ENCODE data around the gene CAMTA1. TPM values are rescaled to one million over a fixed set of nuclear protein-coding genes. Genes with fewer than 3 reads are reported as not detected.

The CAMTA1 gene
- total RNA-seq, 5 donors from 2014 or later (not counting 1 experiment from before 2014, with no cell fraction given): 29.7 to 37.4 (median 34.6) TPM

DNA sequence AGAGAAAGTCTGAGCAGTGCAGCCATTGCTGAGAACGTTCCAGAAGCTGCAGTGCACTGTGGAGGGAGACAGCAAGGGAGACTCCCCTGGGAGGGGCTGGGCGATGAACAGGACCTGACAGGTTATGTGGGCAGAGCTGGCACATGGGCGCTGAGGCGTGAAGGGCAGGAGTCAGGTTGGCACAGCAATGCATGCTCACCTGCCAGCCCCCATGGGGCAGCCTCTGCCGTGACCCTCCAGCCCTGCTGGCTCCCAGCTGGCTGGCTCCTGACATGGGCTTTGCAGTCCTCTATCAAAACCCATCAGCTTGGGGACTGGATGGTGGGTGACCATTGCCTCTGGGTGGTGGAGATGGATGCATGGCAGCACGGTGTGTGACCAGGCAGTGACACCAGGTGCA, 300.3 kb downstream of the CAMTA1 start:
- DNase-seq: no peak
- Mint-ChIP-seq H3K4me3 (no peak overlapping the region), H3K9me3 (peaks cover 4 to 7% (median 5%) of the 10 kb centered on the region in 3 donors), H3K27ac (no peak overlapping the region), H3K4me1 (no peaks in the 10 kb centered on the region), H3K27me3 (peaks cover 4 to 10% of the 10 kb centered on the region in 2 donors), H3K36me3 (no peaks in the 10 kb centered on the region)
- Histone ChIP-seq H3K27ac (ENCODE audit: low read length) (no peak overlapping the region), H3K4me1 (ENCODE audit: control insufficient read depth in 1 of 2, extremely low read depth in 1 of 2, insufficient read depth in 2 of 2, low read length in 2 of 2) (no peaks in the 10 kb centered on the region), H3K9me3 (no peaks in the 10 kb centered on the region), H3K27me3 (replicated peaks in 1 of 2; ENCODE audit: control insufficient read depth in 2 of 2, extremely low read depth in 1 of 2, insufficient read depth in 2 of 2, low read length in 1 of 2) (peaks cover 0 to 22% of the 10 kb centered on the region in 2 experiments), H3K4me3 (ENCODE audit: control insufficient read depth in 1 of 2, extremely low read depth in 1 of 2, low read length in 1 of 2) (no peak overlapping the region), H3K36me3 (ENCODE audit: control insufficient read depth in 2 of 2, extremely low read depth in 1 of 2, insufficient read depth in 1 of 2, low read length in 1 of 2) (no peaks in the 10 kb centered on the region)
- ChIA-PET CTCF (no interaction called here), POLR2A (no interaction called here)
- ATAC-seq (replicated peaks in 1 of 4): no peak
- 64% methylated on average over 5 of the region's 6 CpGs for WGBS (ENCODE audit: insufficient coverage)

DNA sequence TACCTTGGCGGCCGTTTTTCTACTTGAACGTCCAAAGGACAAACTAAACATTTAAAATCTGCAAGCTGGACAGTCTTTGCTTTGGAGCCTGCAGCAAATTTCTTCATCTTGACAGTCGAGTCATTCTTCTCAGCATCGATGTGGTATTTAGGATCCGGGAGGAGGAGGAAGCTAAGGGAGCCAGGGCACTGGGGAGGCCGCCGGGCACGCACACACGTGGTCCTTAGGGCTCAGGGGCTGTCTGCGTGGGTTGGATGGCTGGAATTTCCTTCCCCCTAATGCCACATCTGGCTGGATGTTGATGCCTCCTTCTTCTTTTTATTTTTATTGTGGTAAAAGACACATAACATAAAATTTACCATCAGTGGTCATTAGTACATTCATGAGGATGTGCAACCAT, 300.9 kb downstream of the CAMTA1 start:
- no peak for DNase-seq
- Mint-ChIP-seq H3K4me3 (no peak overlapping the region), H3K4me1 (no peaks in the 10 kb centered on the region), H3K36me3 (no peaks in the 10 kb centered on the region), H3K27ac (no peak overlapping the region), H3K27me3 (peaks cover 4 to 10% of the 10 kb centered on the region in 2 donors), H3K9me3 (peaks cover 2 to 4% (median 4%) of the 10 kb centered on the region in 3 donors)
- 60% methylated on average over 2 of the region's 11 CpGs for WGBS (ENCODE audit: insufficient coverage)
- H3K4me3 ChIP-seq (ENCODE audit: control insufficient read depth in 1 of 2, extremely low read depth in 1 of 2, low read length in 1 of 2): no peak overlapping the region
- no peak overlapping the region for H3K27ac ChIP-seq (ENCODE audit: low read length)
- H3K36me3 ChIP-seq (ENCODE audit: control insufficient read depth in 2 of 2, extremely low read depth in 1 of 2, insufficient read depth in 1 of 2, low read length in 1 of 2): no peaks in the 10 kb centered on the region
- H3K4me1 ChIP-seq (ENCODE audit: control insufficient read depth in 1 of 2, extremely low read depth in 1 of 2, insufficient read depth in 2 of 2, low read length in 2 of 2): no peaks in the 10 kb centered on the region
- ChIA-PET CTCF (no interaction called here), POLR2A (no interaction called here)
- H3K9me3 ChIP-seq: no peaks in the 10 kb centered on the region
- H3K27me3 ChIP-seq (replicated peaks in 1 of 2; ENCODE audit: control insufficient read depth in 2 of 2, extremely low read depth in 1 of 2, insufficient read depth in 2 of 2, low read length in 1 of 2): peaks cover 0 to 22% of the 10 kb centered on the region in 2 experiments
- ATAC-seq (replicated peaks in 1 of 4): no peak

DNA sequence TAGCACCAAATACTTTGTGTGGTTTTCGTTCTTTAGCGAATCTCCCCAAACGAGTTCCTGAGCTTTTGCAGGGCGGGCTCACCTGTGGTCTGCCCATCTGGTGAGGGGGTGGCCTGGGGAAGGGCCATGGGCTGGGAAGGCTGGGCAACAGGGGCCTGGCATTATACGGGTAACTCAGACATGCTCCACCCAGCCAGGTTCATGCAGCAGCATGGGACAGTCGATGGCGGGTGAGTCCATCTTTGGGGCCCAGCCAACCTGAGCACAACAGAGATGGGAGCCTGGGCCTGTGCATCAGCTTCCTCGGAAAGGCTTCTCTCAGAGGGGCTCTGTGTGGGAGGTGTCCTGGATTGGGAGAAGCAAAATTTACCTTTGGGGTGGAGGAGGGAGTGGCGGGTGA, 302.6 kb downstream of the CAMTA1 start:
- POLR2A ChIA-PET: no interaction called here
- no peak overlapping the region for H3K4me3 Mint-ChIP-seq
- ATAC-seq (replicated peaks in 1 of 4) (no peak), DNase-seq (no peak)
- Histone ChIP-seq H3K36me3 (ENCODE audit: control insufficient read depth in 2 of 2, extremely low read depth in 1 of 2, insufficient read depth in 1 of 2, low read length in 1 of 2) (no peaks in the 10 kb centered on the region), H3K27ac (ENCODE audit: low read length) (no peak overlapping the region), H3K4me3 (ENCODE audit: control insufficient read depth in 1 of 2, extremely low read depth in 1 of 2, low read length in 1 of 2) (no peak overlapping the region), H3K9me3 (no peaks in the 10 kb centered on the region), H3K27me3 (replicated peaks in 1 of 2; ENCODE audit: control insufficient read depth in 2 of 2, extremely low read depth in 1 of 2, insufficient read depth in 2 of 2, low read length in 1 of 2) (peaks cover 0 to 19% of the 10 kb centered on the region in 2 experiments), H3K4me1 (ENCODE audit: control insufficient read depth in 1 of 2, extremely low read depth in 1 of 2, insufficient read depth in 2 of 2, low read length in 2 of 2) (no peaks in the 10 kb centered on the region)
- no peak overlapping the region for H3K27ac Mint-ChIP-seq
- CTCF ChIA-PET: no interaction called here
- peaks cover 2 to 5% of the 10 kb centered on the region in 2 donors for H3K27me3 Mint-ChIP-seq
- no peaks in the 10 kb centered on the region for H3K36me3 Mint-ChIP-seq
- H3K4me1 Mint-ChIP-seq: no peaks in the 10 kb centered on the region
- no peaks in the 10 kb centered on the region for H3K9me3 Mint-ChIP-seq
- WGBS (ENCODE audit: insufficient coverage): 84% methylated on average over 7 of the region's 9 CpGs

DNA sequence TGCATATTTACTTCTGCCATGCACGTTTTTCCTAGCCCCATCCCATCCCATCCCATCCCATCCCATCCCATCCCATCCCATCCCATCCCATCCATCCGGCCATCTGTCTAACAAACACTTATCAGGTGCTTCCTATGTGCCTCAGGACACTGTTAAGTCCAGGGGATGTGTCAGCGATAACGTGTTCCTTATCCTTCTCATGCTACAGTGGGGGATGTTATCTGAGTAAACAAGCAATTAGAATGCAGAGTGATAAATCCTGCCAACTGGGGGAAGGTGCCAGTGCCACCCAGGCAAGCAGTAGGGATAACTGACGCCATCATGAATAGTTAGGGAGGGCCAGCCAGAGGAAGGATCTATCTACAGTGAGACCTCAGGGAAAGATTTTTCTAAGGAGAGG, 304.2 kb downstream of the CAMTA1 start:
- ATAC-seq (replicated peaks in 1 of 4) (no peak), DNase-seq (no peak)
- CTCF ChIA-PET: no interaction called here
- Mint-ChIP-seq H3K4me1 (no peaks in the 10 kb centered on the region), H3K9me3 (no peaks in the 10 kb centered on the region), H3K36me3 (no peaks in the 10 kb centered on the region), H3K4me3 (no peak overlapping the region), H3K27me3 (peaks cover 2 to 3% of the 10 kb centered on the region in 2 donors), H3K27ac (no peak overlapping the region)
- WGBS (ENCODE audit: insufficient coverage): 20% methylated on average over 1 of the region's 5 CpGs
- POLR2A ChIA-PET: no interaction called here
- H3K27me3 ChIP-seq (replicated peaks in 1 of 2; ENCODE audit: control insufficient read depth in 2 of 2, extremely low read depth in 1 of 2, insufficient read depth in 2 of 2, low read length in 1 of 2): peaks cover 0 to 20% of the 10 kb centered on the region in 2 experiments
- H3K4me1 ChIP-seq (ENCODE audit: control insufficient read depth in 1 of 2, extremely low read depth in 1 of 2, insufficient read depth in 2 of 2, low read length in 2 of 2): no peaks in the 10 kb centered on the region
- no peaks in the 10 kb centered on the region for H3K36me3 ChIP-seq (ENCODE audit: control insufficient read depth in 2 of 2, extremely low read depth in 1 of 2, insufficient read depth in 1 of 2, low read length in 1 of 2)
- no peak overlapping the region for H3K27ac ChIP-seq (ENCODE audit: low read length)
- H3K9me3 ChIP-seq: no peaks in the 10 kb centered on the region
- H3K4me3 ChIP-seq (ENCODE audit: control insufficient read depth in 1 of 2, extremely low read depth in 1 of 2, low read length in 1 of 2): no peak overlapping the region

DNA sequence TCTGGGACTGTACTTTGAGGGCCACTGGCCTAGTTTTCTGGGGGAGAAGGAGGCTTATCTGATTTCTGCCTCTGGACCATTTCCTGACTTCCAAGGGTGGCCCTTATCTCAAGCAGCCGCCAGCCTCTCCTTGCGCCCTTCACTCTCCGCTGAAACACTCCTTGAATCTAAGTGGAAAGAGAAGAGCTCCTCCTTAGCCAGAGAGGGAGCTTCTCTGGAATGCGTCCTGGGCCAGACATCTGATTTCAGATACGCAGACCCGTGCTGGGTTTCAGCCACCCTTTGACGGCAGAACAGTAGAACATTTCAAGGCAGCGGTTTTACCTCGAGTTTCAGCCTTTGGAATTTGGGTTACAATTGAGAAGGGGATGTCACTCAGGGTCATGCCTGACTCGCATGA, 308.0 kb downstream of the CAMTA1 start:
- H3K4me3 Mint-ChIP-seq: no peak overlapping the region
- Histone ChIP-seq H3K4me1 (ENCODE audit: control insufficient read depth in 1 of 2, extremely low read depth in 1 of 2, insufficient read depth in 2 of 2, low read length in 2 of 2) (no peaks in the 10 kb centered on the region), H3K36me3 (ENCODE audit: control insufficient read depth in 2 of 2, extremely low read depth in 1 of 2, insufficient read depth in 1 of 2, low read length in 1 of 2) (no peaks in the 10 kb centered on the region), H3K27ac (ENCODE audit: low read length) (no peak overlapping the region), H3K4me3 (ENCODE audit: control insufficient read depth in 1 of 2, extremely low read depth in 1 of 2, low read length in 1 of 2) (no peak overlapping the region), H3K27me3 (replicated peaks in 1 of 2; ENCODE audit: control insufficient read depth in 2 of 2, extremely low read depth in 1 of 2, insufficient read depth in 2 of 2, low read length in 1 of 2) (peaks cover 0 to 25% of the 10 kb centered on the region in 2 experiments), H3K9me3 (no peaks in the 10 kb centered on the region)
- POLR2A ChIA-PET: no interaction called here
- 69% methylated on average over 9 of the region's 10 CpGs for WGBS (ENCODE audit: insufficient coverage)
- CTCF ChIA-PET: no interaction called here
- no peaks in the 10 kb centered on the region for H3K36me3 Mint-ChIP-seq
- H3K27me3 Mint-ChIP-seq: peaks cover 10 to 16% of the 10 kb centered on the region in 2 donors
- ATAC-seq (replicated peaks in 1 of 4) (no peak), DNase-seq (no peak)
- no peaks in the 10 kb centered on the region for H3K4me1 Mint-ChIP-seq
- no peaks in the 10 kb centered on the region for H3K9me3 Mint-ChIP-seq
- no peak overlapping the region for H3K27ac Mint-ChIP-seq

DNA sequence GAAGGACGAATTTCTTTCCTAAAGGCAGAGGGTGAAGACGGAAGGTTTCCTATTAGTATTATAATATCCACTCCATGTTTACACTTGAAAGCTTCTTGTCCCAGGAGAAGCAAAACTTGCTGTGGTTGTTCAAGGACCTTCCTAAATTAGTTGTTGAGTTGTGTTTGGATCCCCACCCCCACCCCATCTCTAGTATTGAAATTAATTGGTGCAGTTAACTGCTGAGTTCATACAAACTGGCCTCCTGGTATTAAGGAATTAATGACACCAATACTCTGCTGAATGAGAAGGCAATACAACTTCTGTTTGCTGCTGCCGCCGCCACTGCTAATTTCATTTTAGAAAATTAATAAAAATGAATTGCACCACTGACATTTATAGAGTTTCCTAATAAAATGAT, 308.8 kb downstream of the CAMTA1 start:
- no peak for DNase-seq

DNA sequence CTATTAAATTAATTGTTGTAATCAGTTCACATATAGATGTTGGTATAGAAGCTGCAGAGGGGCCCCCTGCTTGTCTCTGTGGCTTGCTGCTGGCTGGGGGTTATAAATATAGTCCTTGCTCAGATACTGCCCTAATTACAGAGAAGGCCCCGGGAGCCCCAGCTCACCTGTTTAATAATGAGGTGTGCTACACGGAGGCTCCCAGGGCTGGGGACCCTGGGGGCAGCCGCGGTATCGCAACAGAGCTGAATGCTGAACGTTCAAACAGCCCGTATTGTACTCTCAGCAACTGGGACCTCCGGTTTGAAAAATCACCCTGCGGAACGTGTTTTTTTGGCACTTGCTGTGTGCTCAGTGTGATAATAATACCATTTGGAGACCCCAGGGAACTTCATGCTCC, 309.3 kb downstream of the CAMTA1 start:
- no peak overlapping the region for H3K4me3 Mint-ChIP-seq
- no peaks in the 10 kb centered on the region for H3K4me1 Mint-ChIP-seq
- POLR2A ChIA-PET: no interaction called here
- Histone ChIP-seq H3K27me3 (replicated peaks in 1 of 2; ENCODE audit: control insufficient read depth in 2 of 2, extremely low read depth in 1 of 2, insufficient read depth in 2 of 2, low read length in 1 of 2) (peaks cover 0 to 26% of the 10 kb centered on the region in 2 experiments), H3K36me3 (ENCODE audit: control insufficient read depth in 2 of 2, extremely low read depth in 1 of 2, insufficient read depth in 1 of 2, low read length in 1 of 2) (no peaks in the 10 kb centered on the region), H3K4me3 (ENCODE audit: control insufficient read depth in 1 of 2, extremely low read depth in 1 of 2, low read length in 1 of 2) (no peak overlapping the region), H3K9me3 (no peaks in the 10 kb centered on the region), H3K27ac (ENCODE audit: low read length) (no peak overlapping the region), H3K4me1 (ENCODE audit: control insufficient read depth in 1 of 2, extremely low read depth in 1 of 2, insufficient read depth in 2 of 2, low read length in 2 of 2) (no peaks in the 10 kb centered on the region)
- CTCF ChIA-PET: no interaction called here
- ATAC-seq (replicated peaks in 1 of 4): no peak
- 82% methylated on average over 10 of the region's 10 CpGs for WGBS (ENCODE audit: insufficient coverage)
- no peaks in the 10 kb centered on the region for H3K36me3 Mint-ChIP-seq
- H3K27me3 Mint-ChIP-seq: peaks cover 10 to 16% of the 10 kb centered on the region in 2 donors
- H3K9me3 Mint-ChIP-seq: no peaks in the 10 kb centered on the region
- H3K27ac Mint-ChIP-seq: no peak overlapping the region
- no peak for DNase-seq

More for the DNA sequence above, 308.8 kb downstream of the CAMTA1 start:
- no peak overlapping the region for H3K27ac ChIP-seq (ENCODE audit: low read length)
- Mint-ChIP-seq H3K4me1 (no peaks in the 10 kb centered on the region), H3K36me3 (no peaks in the 10 kb centered on the region), H3K27me3 (peaks cover 10 to 16% of the 10 kb centered on the region in 2 donors), H3K9me3 (no peaks in the 10 kb centered on the region), H3K27ac (no peak overlapping the region), H3K4me3 (no peak overlapping the region)
- POLR2A ChIA-PET: no interaction called here
- H3K9me3 ChIP-seq: no peaks in the 10 kb centered on the region
- H3K36me3 ChIP-seq (ENCODE audit: control insufficient read depth in 2 of 2, extremely low read depth in 1 of 2, insufficient read depth in 1 of 2, low read length in 1 of 2): no peaks in the 10 kb centered on the region
- CTCF ChIA-PET: no interaction called here
- H3K27me3 ChIP-seq (replicated peaks in 1 of 2; ENCODE audit: control insufficient read depth in 2 of 2, extremely low read depth in 1 of 2, insufficient read depth in 2 of 2, low read length in 1 of 2): peaks cover 0 to 26% of the 10 kb centered on the region in 2 experiments
- H3K4me3 ChIP-seq (ENCODE audit: control insufficient read depth in 1 of 2, extremely low read depth in 1 of 2, low read length in 1 of 2): no peak overlapping the region
- ATAC-seq (replicated peaks in 1 of 4): no peak
- no peaks in the 10 kb centered on the region for H3K4me1 ChIP-seq (ENCODE audit: control insufficient read depth in 1 of 2, extremely low read depth in 1 of 2, insufficient read depth in 2 of 2, low read length in 2 of 2)
- no CpG with 5 or more reads among the region's 4 CpGs for WGBS (ENCODE audit: insufficient coverage)

All from T-cell (primary cell).